Caki2 (cell line): ENCODE data around the gene YPEL1. TPM values are rescaled to one million over a fixed set of nuclear protein-coding genes. Genes with fewer than 3 reads are reported as not detected.

ENCODE experiments used
- DNase-seq: peaks from one replicate; pipeline ENCODE4 v3.0.0-alpha.2; 2015; ENCODE audit warnings: low read depth
- in situ Hi-C: cut with HindIII; loops from 2 replicates; pipeline ENCODE4 v1.10.0; 2016; ENCODE audit warnings: low sequenced_read_pairs, low pct_unique_long_range_greater_than_20kb, mixed read lengths
- total RNA-seq: library from RNA; depleted of rRNA; stranded (reverse); fragments of >200 nt; shearing (Covaris generic); gene quantifications from 2 replicates; pipeline ENCODE4 v1.2.3, GENCODE V29; 2014; ENCODE audit warnings: low replicate concordance; rRNA removed

The YPEL1 gene
- total RNA-seq, 1 experiment from 2014 or later, result 2.2 TPM

- in situ Hi-C loops, result no loop called here
- peak; percentile 86 for DNase-seq
Measured at GRCh38 chr22:21652010-21652546, 83.5 kb downstream of the YPEL1 start.

- in situ Hi-C loops, result no loop called here
- no peak for DNase-seq
Measured at GRCh38 chr22:21651521-21652009, 84.0 kb downstream of the YPEL1 start.

- no peak for DNase-seq
- in situ Hi-C loops, result no loop called here
Measured at GRCh38 chr22:21650823-21651520, 84.6 kb downstream of the YPEL1 start.

DNA sequence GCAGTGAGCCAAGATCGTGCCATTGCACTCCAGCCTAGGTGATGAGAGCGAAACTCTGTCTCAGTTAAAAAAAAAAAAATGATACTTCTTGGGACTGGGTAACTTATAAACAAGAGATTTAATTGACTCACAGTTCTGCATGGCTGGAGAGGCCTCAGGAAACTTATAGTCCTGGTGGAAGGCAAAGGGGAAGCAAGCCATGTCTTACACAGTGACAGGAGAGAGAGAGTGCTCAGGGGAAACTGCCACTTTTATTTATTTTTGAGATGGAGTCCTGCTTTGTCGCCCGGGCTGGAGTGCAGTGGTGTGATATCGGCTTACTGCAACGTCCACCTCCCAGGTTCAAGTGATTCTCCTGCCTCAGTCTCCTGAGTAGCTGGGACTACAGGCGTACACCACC is 85.3 kb downstream of the YPEL1 start:
- in situ Hi-C loops, result no loop called here
- peak; percentile 21 for DNase-seq

Other genes starting within 250 kb of the YPEL1 start
- 0.20 and 3.6 TPM in 2 replicates for gene RIMBP3C, start 184.3 kb downstream of the YPEL1 start, total RNA-seq
- 32.6 and 46.2 TPM in 2 replicates for gene UBE2L3, start 168.1 kb downstream of the YPEL1 start, total RNA-seq
- 158 and 165 TPM in 2 replicates for gene YDJC, start 105.8 kb downstream of the YPEL1 start, total RNA-seq
- gene CCDC116, start 103.0 kb downstream of the YPEL1 start, total RNA-seq, result 0.07 TPM in 1 of 2 replicates, not detected in the other
- 39.5 and 46.1 TPM in 2 replicates for gene SDF2L1, start 93.5 kb downstream of the YPEL1 start, total RNA-seq
- gene PPIL2, start 69.8 kb downstream of the YPEL1 start, total RNA-seq, result 13.4 and 15.8 TPM in 2 replicates
- gene MAPK1, start 131.9 kb upstream of the YPEL1 start, total RNA-seq, result 27.8 and 34.9 TPM in 2 replicates
- 38.8 and 45.9 TPM in 2 replicates for gene PPM1F, start 217.1 kb upstream of the YPEL1 start, total RNA-seq
- gene TOP3B, start 247.0 kb upstream of the YPEL1 start, total RNA-seq, result 24.5 and 25.6 TPM in 2 replicates